Measurements from ENCODE around the gene FAM234A. TPM values are rescaled to one million over a fixed set of nuclear protein-coding genes. Genes with fewer than 3 reads are reported as not detected.

The FAM234A gene, protein sequence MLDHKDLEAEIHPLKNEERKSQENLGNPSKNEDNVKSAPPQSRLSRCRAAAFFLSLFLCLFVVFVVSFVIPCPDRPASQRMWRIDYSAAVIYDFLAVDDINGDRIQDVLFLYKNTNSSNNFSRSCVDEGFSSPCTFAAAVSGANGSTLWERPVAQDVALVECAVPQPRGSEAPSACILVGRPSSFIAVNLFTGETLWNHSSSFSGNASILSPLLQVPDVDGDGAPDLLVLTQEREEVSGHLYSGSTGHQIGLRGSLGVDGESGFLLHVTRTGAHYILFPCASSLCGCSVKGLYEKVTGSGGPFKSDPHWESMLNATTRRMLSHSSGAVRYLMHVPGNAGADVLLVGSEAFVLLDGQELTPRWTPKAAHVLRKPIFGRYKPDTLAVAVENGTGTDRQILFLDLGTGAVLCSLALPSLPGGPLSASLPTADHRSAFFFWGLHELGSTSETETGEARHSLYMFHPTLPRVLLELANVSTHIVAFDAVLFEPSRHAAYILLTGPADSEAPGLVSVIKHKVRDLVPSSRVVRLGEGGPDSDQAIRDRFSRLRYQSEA
- polyA plus RNA-seq (2011; rRNA removed) (39.4 and 75.5 TPM in 2 replicates), polyA minus RNA-seq (2011; rRNA and poly(A)+ RNA removed) (25.0 and 28.7 TPM in 2 replicates)

DNA sequence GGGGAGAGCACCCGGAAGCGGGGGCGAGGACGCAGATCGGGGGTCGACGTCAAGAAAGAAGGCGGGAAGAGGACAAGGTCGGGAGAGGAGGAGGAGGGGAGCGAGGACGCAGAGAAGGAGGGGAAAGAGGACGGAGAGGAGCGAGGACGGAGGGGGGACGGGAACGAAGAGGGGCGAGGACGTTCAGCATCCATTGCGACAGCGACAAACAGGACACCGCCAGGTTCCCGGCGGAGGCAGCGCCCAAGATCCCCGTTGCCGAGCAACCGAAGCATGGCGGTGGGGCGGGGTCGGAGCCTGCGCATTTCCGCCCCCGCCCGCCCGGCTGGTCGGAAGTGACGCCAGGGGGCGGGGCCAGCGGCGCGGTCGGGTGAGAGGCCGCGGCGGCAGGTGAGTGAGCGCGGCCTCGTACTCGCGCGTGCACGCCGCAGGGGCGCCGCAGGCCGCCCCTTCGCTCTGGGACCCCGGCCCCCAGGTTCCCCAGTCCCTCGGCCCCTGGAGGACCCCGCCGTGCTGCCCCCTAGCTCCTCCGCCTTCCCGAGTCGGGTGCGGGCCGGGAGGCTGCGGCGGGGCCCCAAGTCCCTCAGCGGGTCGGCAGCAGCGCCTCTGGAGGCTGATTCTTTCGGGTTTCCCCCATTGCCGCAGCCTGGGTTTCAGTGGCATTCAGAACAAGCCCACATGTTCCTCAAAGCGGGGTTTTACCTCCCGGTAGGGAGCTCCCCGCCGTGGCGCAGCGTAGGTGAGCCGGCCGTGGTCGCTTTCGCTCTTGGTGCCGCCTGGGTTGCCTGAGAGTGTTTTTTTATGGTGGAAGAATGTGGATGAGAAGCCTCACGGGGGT lies at the start of gene FAM234A:
Gene FAM234A (plus strand): TSS at position 354 of the 838 bp plus-strand sequence. CDS start 19,593 bp downstream, outside the sequence.
- Histone ChIP-seq H3K27me3 (ENCODE audit: control insufficient read depth, insufficient read depth, low read length) (no peaks in the 10 kb centered on the region), H3K36me3 (ENCODE audit: control insufficient read depth, insufficient read depth, low read length) (no peaks in the 10 kb centered on the region), H3K4me3 (ENCODE audit: low read depth, low read length) (peak within 1 kb of the TSS; percentile 75)
- TF ChIP-seq, protein P1, sequence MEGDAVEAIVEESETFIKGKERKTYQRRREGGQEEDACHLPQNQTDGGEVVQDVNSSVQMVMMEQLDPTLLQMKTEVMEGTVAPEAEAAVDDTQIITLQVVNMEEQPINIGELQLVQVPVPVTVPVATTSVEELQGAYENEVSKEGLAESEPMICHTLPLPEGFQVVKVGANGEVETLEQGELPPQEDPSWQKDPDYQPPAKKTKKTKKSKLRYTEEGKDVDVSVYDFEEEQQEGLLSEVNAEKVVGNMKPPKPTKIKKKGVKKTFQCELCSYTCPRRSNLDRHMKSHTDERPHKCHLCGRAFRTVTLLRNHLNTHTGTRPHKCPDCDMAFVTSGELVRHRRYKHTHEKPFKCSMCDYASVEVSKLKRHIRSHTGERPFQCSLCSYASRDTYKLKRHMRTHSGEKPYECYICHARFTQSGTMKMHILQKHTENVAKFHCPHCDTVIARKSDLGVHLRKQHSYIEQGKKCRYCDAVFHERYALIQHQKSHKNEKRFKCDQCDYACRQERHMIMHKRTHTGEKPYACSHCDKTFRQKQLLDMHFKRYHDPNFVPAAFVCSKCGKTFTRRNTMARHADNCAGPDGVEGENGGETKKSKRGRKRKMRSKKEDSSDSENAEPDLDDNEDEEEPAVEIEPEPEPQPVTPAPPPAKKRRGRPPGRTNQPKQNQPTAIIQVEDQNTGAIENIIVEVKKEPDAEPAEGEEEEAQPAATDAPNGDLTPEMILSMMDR (IDR thresholded peaks at IDR 0.05; ENCODE audit: insufficient read depth, low read depth, low read length), result peak; percentile 49
- ChIA-PET CTCF (interaction anchor here (0.8 to 1.4 kb wide), 3 partner anchors 12 to 35 kb away, joined by 3 read pairs; no protein-coding TSS in a partner anchor), POLR2A (no interaction called here)
- DNase-seq (ENCODE audit: low read depth), result peak; percentile 47

DNA sequence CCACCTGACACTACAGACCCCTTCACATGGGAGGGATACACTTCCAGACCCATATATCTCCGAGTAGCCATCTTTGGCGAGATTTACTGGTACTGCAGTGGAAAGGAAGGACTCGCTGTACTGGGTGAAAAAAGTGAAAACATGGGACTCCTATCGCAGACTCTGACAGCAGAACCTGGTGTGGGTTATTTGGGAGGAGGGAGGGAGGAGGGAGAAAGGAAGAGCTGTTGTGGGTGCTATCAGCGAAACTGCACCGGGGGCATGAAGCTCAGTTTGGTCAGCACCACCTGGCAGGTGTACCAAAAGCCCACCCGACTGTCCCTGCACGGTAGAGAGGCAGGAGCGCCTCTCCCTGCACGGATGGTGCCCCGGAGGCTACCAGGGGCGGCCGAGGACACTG lies 49.4 kb upstream of the FAM234A start:
- Histone ChIP-seq H3K4me3 (ENCODE audit: low read depth, low read length) (no peak overlapping the region), H3K36me3 (ENCODE audit: control insufficient read depth, insufficient read depth, low read length) (peaks cover 17% of the 10 kb centered on the region), H3K27me3 (ENCODE audit: control insufficient read depth, insufficient read depth, low read length) (no peaks in the 10 kb centered on the region)
- no peak for DNase-seq (ENCODE audit: low read depth)
- POLR2A ChIA-PET, result no interaction called here
- TF ChIP-seq, protein P1 (IDR thresholded peaks at IDR 0.05; ENCODE audit: insufficient read depth, low read depth, low read length), result no peak
- CTCF ChIA-PET, result no interaction called here

DNA sequence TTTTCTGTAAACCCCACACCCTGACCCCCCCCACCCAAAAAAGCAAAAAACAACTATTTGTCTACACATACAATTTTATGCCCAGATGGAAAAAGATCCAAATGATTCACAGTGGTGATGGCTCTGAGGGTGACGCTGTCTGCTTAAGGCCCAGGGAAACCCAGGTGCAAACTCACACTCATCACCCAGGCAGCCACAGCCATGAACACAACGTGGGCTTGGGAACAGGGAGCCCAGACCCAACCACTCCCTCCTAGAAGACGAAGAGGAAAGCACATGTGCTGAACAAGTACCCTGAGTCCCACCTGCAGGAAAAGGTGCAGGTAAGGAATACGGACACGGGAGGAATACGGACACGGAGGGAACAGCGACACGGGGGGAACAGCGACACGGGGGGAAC lies 48.9 kb upstream of the FAM234A start:
- ChIA-PET POLR2A (no interaction called here), CTCF (no interaction called here)
- H3K27me3 ChIP-seq (ENCODE audit: control insufficient read depth, insufficient read depth, low read length), result no peaks in the 10 kb centered on the region
- DNase-seq (ENCODE audit: low read depth), result no peak
- TF ChIP-seq, protein P1 (IDR thresholded peaks at IDR 0.05; ENCODE audit: insufficient read depth, low read depth, low read length), result no peak
- peaks cover 20% of the 10 kb centered on the region for H3K36me3 ChIP-seq (ENCODE audit: control insufficient read depth, insufficient read depth, low read length)
- no peak overlapping the region for H3K4me3 ChIP-seq (ENCODE audit: low read depth, low read length)

DNA sequence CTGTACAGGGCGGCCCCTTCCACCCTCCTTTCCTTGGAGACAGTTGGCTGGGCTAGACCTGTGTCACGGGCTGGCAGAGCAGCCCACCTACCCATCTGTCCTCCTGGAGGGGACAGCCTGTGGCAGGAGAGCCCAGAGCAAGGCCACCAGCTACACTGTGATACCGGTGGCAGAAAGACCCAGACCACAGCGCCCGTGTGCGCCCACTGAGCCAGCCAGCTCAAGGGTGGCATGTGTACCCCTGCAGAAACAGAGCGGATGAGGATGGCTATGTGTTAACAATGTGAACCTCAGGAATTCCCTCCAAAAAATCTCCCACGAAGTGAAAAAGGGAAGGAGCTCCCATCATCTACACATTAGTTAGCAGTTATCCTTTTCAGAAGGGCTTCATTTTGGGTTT lies 47.3 kb upstream of the FAM234A start:
- DNase-seq (ENCODE audit: low read depth), result no peak
- TF ChIP-seq, protein P1 (IDR thresholded peaks at IDR 0.05; ENCODE audit: insufficient read depth, low read depth, low read length), result no peak
- no peak overlapping the region for H3K4me3 ChIP-seq (ENCODE audit: low read depth, low read length)
- ChIA-PET POLR2A (no interaction called here), CTCF (no interaction called here)
- no peaks in the 10 kb centered on the region for H3K27me3 ChIP-seq (ENCODE audit: control insufficient read depth, insufficient read depth, low read length)
- H3K36me3 ChIP-seq (ENCODE audit: control insufficient read depth, insufficient read depth, low read length), result peaks cover 29% of the 10 kb centered on the region

DNA sequence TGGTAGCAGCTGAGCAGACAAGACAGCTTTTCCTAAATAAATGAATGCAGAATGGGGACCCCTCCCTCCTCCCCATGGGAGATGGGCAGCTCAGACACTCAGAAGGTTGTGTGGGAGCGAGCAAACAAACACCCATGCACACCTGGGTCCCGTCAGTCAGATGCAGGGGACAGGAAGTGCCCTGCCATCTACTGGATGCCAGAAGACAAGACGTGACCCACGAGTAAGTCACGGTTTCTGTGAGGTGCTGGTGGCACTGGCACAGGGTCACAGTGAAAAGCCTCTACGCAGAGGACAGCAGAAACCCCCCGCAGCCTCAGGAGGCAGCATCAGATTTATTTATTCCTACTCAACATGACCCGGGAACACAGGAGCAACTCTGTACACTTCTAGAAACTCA lies 45.9 kb upstream of the FAM234A start:
- ChIA-PET CTCF (interaction anchor here (0.6 to 1.5 kb wide), 2 partner anchors 9 to 81 kb away, joined by 3 to 4 read pairs; no protein-coding TSS in a partner anchor), POLR2A (no interaction called here)
- no peaks in the 10 kb centered on the region for H3K27me3 ChIP-seq (ENCODE audit: control insufficient read depth, insufficient read depth, low read length)
- TF ChIP-seq, protein P1 (IDR thresholded peaks at IDR 0.05; ENCODE audit: insufficient read depth, low read depth, low read length), result no peak
- DNase-seq (ENCODE audit: low read depth), result no peak
- H3K4me3 ChIP-seq (ENCODE audit: low read depth, low read length), result no peak overlapping the region
- H3K36me3 ChIP-seq (ENCODE audit: control insufficient read depth, insufficient read depth, low read length), result peaks cover 33% of the 10 kb centered on the region

All from BJ (cell line).